ENCODE measurements around the gene DNM2.
"Not testable (repeated sequence)": the region's sequence is repeated elsewhere in the genome, so short reads cannot be mapped to it uniquely, and the experiment has no call there.

Gene DNM2

DNA sequence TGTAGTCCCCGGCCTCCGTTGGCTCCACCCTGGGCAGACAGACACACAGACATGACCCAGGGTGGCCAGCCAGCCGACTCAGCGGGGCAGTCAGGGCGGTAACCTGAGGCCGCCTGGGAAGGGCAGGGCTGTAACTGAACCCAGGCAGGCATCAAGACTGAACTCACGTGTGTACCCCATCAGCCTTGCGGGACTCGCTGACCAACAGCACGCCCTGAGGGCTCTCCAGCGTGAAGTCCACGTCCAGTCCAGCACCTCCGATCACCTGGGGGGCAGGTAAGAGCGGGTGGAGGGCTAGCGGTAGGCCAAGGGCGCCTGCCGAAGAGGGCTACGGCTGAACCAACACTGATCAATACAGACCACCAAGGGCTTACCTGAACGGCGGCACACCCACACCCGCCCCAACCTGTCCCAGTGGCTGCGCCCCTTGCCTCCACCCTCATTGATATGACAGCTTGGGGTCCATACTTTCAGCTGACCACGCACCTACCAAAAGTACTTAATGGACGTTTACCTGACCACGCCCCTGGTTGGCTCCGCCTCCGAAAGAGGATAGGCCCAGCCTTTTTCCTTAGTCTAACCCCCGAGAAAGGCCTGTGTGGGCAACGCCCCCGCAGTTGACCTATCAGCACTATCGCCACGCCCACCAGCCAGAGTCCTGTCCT lies 117.3 kb downstream of the DNM2 start:
- H3K79me2 ChIP-seq (ENCODE audit: low read length), result peaks cover 6% of the 10 kb centered on the region; the same call in 1 of the 2 replicates
- no peak for TF ChIP-seq EZH2 (optimal IDR thresholded peaks at IDR 0.05; ENCODE audit: low read depth, low read length)
- no peak for TF ChIP-seq EZH2phosphoT487 (IDR thresholded peaks at IDR 0.05; ENCODE audit: low read length)
- TF ChIP-seq, protein P1, sequence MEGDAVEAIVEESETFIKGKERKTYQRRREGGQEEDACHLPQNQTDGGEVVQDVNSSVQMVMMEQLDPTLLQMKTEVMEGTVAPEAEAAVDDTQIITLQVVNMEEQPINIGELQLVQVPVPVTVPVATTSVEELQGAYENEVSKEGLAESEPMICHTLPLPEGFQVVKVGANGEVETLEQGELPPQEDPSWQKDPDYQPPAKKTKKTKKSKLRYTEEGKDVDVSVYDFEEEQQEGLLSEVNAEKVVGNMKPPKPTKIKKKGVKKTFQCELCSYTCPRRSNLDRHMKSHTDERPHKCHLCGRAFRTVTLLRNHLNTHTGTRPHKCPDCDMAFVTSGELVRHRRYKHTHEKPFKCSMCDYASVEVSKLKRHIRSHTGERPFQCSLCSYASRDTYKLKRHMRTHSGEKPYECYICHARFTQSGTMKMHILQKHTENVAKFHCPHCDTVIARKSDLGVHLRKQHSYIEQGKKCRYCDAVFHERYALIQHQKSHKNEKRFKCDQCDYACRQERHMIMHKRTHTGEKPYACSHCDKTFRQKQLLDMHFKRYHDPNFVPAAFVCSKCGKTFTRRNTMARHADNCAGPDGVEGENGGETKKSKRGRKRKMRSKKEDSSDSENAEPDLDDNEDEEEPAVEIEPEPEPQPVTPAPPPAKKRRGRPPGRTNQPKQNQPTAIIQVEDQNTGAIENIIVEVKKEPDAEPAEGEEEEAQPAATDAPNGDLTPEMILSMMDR (IDR thresholded peaks at IDR 0.05; ENCODE audit: low read length), result no peak
- H2AFZ ChIP-seq (ENCODE audit: low read length), result no peak overlapping the region
- H4K20me1 ChIP-seq (ENCODE audit: insufficient read depth, low read length), result no peaks in the 10 kb centered on the region
- H3K4me2 ChIP-seq (ENCODE audit: low read depth, low read length), result peak overlapping the region; percentile 48; the same call in 1 of the 2 replicates
- 0 out of 2 replicates have a peak, but pooled peaks cover 4% of the 10 kb centered on the region for H3K9me3 ChIP-seq (replicated peaks; ENCODE audit: insufficient read depth, low read length)
- peaks cover 12% of the 10 kb centered on the region for H3K4me1 ChIP-seq (ENCODE audit: low read length)
- no peaks in the 10 kb centered on the region for H3K9me2 ChIP-seq (replicated peaks; ENCODE audit: insufficient read depth, low read length)
- no peak overlapping the region for H3K9ac ChIP-seq (ENCODE audit: low read length)
- peak; percentile 99 for DNase-seq
- H3K27ac ChIP-seq (ENCODE audit: low read length), result peak overlapping the region; percentile 94; the same call in 1 of the 2 replicates
- H3F3A ChIP-seq (ENCODE audit: insufficient read depth, low read length), result peaks cover 7% of the 10 kb centered on the region; the same call in 1 of the 2 replicates
- peak overlapping the region; percentile 88; the same call in 1 of the 2 replicates for H3K4me3 ChIP-seq (ENCODE audit: low read length)
- H3K27me3 ChIP-seq (replicated peaks; ENCODE audit: insufficient read depth, low read length), result no peaks in the 10 kb centered on the region
- H3K36me3 ChIP-seq (replicated peaks; ENCODE audit: insufficient read depth, low read length), result no peaks in the 10 kb centered on the region

DNA sequence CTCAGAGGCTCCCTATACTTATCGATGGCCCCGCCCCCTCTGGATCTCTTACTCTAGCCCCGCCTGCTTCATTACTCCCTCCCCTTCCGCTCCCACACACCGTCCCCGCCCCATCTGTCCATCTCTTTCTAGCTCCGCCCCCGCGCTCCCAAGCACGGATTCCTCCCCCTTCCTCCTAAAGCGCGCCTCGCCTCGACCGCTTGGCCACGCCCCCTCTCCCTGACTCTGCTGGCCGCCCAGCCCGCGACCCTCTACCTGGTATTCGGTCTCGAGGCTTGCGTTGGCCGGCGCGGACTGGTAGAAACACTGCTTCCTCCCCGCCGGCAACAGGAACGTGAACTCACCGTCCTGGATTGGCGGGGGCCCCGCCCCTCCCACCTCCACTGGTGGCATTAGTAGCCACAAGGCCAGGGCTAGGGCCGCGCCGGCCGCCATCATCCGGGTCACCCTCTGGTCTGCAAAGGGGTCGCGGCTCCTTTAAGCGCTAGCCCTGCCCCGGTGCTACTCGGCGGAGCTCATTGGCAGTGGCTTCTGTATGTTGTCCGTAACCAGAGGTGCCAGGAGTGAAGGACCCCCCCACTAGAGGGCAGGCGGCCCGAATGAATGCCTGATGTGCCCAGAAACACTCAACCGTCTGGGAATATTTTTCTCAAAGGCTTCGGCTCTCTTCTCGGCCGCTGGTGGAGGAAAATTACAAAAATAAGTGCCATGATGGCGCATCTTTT lies 118.0 kb downstream of the DNM2 start, which contains the start of gene TMED1:
Gene TMED1 (minus strand): TSS at position 459 of the 725 bp plus-strand sequence. CDS start 21 bp downstream, at position 438.
- Histone ChIP-seq H3K9ac (ENCODE audit: low read length) (peak within 1 kb of the TSS; percentile 99), H4K20me1 (ENCODE audit: insufficient read depth, low read length) (no peaks in the 10 kb centered on the region), H2AFZ (ENCODE audit: low read length) (peak within 1 kb of the TSS; percentile 64), H3K27ac (ENCODE audit: low read length) (peak within 1 kb of the TSS; percentile 94), H3K4me3 (ENCODE audit: low read length) (peak within 1 kb of the TSS; percentile 88), H3K4me1 (ENCODE audit: low read length) (peaks cover 12% of the 10 kb centered on the region), H3K4me2 (ENCODE audit: low read depth, low read length) (peak within 1 kb of the TSS; percentile 48), H3K36me3 (replicated peaks; ENCODE audit: insufficient read depth, low read length) (no peaks in the 10 kb centered on the region), H3K79me2 (ENCODE audit: low read length) (peaks cover 6% of the 10 kb centered on the region; the same call in 1 of the 2 replicates), H3K9me2 (replicated peaks; ENCODE audit: insufficient read depth, low read length) (no peaks in the 10 kb centered on the region), H3F3A (ENCODE audit: insufficient read depth, low read length) (peaks cover 7% of the 10 kb centered on the region; the same call in 1 of the 2 replicates), H3K9me3 (replicated peaks; ENCODE audit: insufficient read depth, low read length) (0 out of 2 replicates have a peak, but pooled peaks cover 4% of the 10 kb centered on the region), H3K27me3 (replicated peaks; ENCODE audit: insufficient read depth, low read length) (no peaks in the 10 kb centered on the region)
- peak; percentile 94 for DNase-seq
- TF ChIP-seq EZH2 (optimal IDR thresholded peaks at IDR 0.05; ENCODE audit: low read depth, low read length), result no peak
- TF ChIP-seq EZH2phosphoT487 (IDR thresholded peaks at IDR 0.05; ENCODE audit: low read length), result no peak
- TF ChIP-seq, protein P1 (IDR thresholded peaks at IDR 0.05; ENCODE audit: low read length), result no peak

DNA sequence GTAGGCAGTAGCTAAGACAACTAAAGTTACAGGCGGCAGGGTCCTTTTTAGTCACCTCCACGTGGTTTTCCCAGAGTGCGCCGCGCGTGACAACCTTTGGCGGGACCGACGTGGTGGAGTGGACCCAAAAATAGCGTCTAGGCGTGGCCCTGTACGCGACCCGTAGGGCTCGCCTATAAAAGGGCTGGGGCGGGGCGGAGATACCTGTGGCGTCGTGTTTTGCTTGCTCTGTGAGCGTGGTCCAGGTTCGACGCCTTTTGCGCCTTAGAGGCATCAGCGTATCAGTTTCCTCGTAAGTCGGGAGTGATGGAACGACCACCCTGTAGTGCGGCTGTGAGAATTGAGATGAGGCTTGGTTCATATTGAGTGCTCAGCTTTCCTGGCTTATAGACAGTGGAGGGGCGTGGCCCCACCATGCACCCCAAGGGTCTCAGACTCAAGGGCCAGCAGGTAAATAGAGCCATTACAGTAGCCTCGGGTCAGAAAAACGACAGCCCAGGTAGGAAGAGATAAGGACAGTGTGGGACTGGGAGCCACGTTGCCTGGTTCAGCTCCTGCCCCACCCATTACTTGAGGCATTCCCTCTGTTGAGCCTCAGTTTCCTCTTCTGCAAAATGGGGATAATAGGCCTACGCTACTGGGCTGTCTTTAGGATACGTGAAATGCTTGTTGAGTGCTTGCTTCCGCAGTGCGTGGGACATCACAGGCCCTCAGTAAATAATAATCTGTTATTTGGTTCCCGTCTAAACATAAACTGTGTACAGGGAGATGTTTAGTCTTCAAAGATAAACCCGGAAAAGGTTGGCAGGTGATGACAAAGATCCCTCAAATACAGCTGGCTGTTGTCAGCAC lies 118.8 kb downstream of the DNM2 start:
- TF ChIP-seq EZH2phosphoT487 (IDR thresholded peaks at IDR 0.05; ENCODE audit: low read length) (no peak), EZH2 (optimal IDR thresholded peaks at IDR 0.05; ENCODE audit: low read depth, low read length) (no peak)
- TF ChIP-seq, protein P1 (IDR thresholded peaks at IDR 0.05; ENCODE audit: low read length), result no peak
- H3K27me3 ChIP-seq (replicated peaks; ENCODE audit: insufficient read depth, low read length), result no peaks in the 10 kb centered on the region; the same call in 1 of the 2 replicates
- H4K20me1 ChIP-seq (ENCODE audit: insufficient read depth, low read length), result no peaks in the 10 kb centered on the region
- peak overlapping the region; percentile 94 for H3K27ac ChIP-seq (ENCODE audit: low read length)
- H2AFZ ChIP-seq (ENCODE audit: low read length), result peak overlapping the region; percentile 64
- no peaks in the 10 kb centered on the region for H3K9me2 ChIP-seq (replicated peaks; ENCODE audit: insufficient read depth, low read length)
- H3K4me3 ChIP-seq (ENCODE audit: low read length), result peak overlapping the region; percentile 88
- DNase-seq, result peak; percentile 88
- H3K9ac ChIP-seq (ENCODE audit: low read length), result peak overlapping the region; percentile 99
- H3K4me1 ChIP-seq (ENCODE audit: low read length), result peaks cover 12% of the 10 kb centered on the region
- no peaks in the 10 kb centered on the region for H3K36me3 ChIP-seq (replicated peaks; ENCODE audit: insufficient read depth, low read length)
- 0 out of 2 replicates have a peak, but pooled peaks cover 4% of the 10 kb centered on the region for H3K9me3 ChIP-seq (replicated peaks; ENCODE audit: insufficient read depth, low read length)
- peaks cover 6% of the 10 kb centered on the region; the same call in 1 of the 2 replicates for H3K79me2 ChIP-seq (ENCODE audit: low read length)
- peak overlapping the region; percentile 48 for H3K4me2 ChIP-seq (ENCODE audit: low read depth, low read length)
- peaks cover 7% of the 10 kb centered on the region; the same call in 1 of the 2 replicates for H3F3A ChIP-seq (ENCODE audit: insufficient read depth, low read length)

DNA sequence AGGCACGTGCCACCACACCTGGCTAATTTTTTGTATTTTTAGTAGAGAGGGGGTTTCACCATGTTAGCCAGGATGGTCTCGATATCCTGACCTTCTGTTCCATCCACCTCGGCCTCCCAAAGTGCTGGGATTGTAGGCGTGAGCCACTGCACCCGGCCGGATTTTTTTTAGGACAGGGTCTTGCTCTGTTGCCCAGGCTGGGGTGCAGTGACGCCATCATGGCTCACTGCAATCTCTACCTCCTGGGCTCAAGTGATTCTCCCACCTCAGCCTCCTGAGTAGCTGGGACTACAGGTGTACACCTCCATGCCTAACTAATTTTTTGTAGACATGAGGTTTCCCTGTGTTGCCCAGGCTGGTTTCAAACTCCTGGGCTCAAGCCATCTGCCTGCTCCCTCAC lies 119.8 kb downstream of the DNM2 start:
- H3K4me2 ChIP-seq (ENCODE audit: low read depth, low read length); H3K4me3 ChIP-seq (ENCODE audit: low read length); H3K9me2 ChIP-seq (replicated peaks; ENCODE audit: insufficient read depth, low read length); H3K9ac ChIP-seq (ENCODE audit: low read length); H3K79me2 ChIP-seq (ENCODE audit: low read length); H3K36me3 ChIP-seq (replicated peaks; ENCODE audit: insufficient read depth, low read length); H3K27ac ChIP-seq (ENCODE audit: low read length); H4K20me1 ChIP-seq (ENCODE audit: insufficient read depth, low read length); H2AFZ ChIP-seq (ENCODE audit: low read length); H3K27me3 ChIP-seq (replicated peaks; ENCODE audit: insufficient read depth, low read length); H3F3A ChIP-seq (ENCODE audit: insufficient read depth, low read length); DNase-seq; H3K9me3 ChIP-seq (replicated peaks; ENCODE audit: insufficient read depth, low read length): not testable (repeated sequence)
- peaks cover 12% of the 10 kb centered on the region for H3K4me1 ChIP-seq (ENCODE audit: low read length)
